CD4-positive, alpha-beta T cell treated with Interleukin-12 subunit alpha and Interleukin-12 subunit beta, for 1 hour (primary cell): ENCODE data around the gene ANKS1B.
"Not testable (repeated sequence)": the region's sequence is repeated elsewhere in the genome, so short reads cannot be mapped to it uniquely, and the experiment has no call there.

Source experiments
- DNase-seq: peaks from one replicate; pipeline ENCODE4 v3.0.0-alpha.2; 2020

The ANKS1B gene

GRCh38 chr12:99686142-99686541 lies 298.6 kb downstream of the ANKS1B start:
- no peak for DNase-seq

GRCh38 chr12:99680276-99680675 lies 304.5 kb downstream of the ANKS1B start:
- no peak for DNase-seq

GRCh38 chr12:99670635-99671034 lies 314.1 kb downstream of the ANKS1B start:
- no peak for DNase-seq

GRCh38 chr12:99658671-99659349 lies 325.9 kb downstream of the ANKS1B start:
- no peak for DNase-seq

GRCh38 chr12:99649551-99649950 lies 335.2 kb downstream of the ANKS1B start:
- no peak for DNase-seq

- no peak for DNase-seq
Measured at GRCh38 chr12:99648183-99648582, 336.6 kb downstream of the ANKS1B start.

GRCh38 chr12:99647453-99647852 lies 337.3 kb downstream of the ANKS1B start, which contains the start of gene GARIN6:
TSS of gene GARIN6 (plus strand) at chr12:99647753. CDS start at chr12:99648175, 422 bp downstream.
- DNase-seq: no peak

GRCh38 chr12:99644629-99645028 lies 340.1 kb downstream of the ANKS1B start:
- no peak for DNase-seq

- no peak for DNase-seq
Measured at GRCh38 chr12:99627459-99627858, 357.3 kb downstream of the ANKS1B start.

GRCh38 chr12:99624591-99624990 lies 360.1 kb downstream of the ANKS1B start:
- not testable (repeated sequence) for DNase-seq

GRCh38 chr12:99620159-99620479 lies 364.6 kb downstream of the ANKS1B start:
- no peak for DNase-seq

- DNase-seq: no peak
Measured at GRCh38 chr12:99619389-99620158, 365.2 kb downstream of the ANKS1B start.

- no peak for DNase-seq
Measured at GRCh38 chr12:99618657-99619056, 366.1 kb downstream of the ANKS1B start.

GRCh38 chr12:99611599-99611998 lies 373.1 kb downstream of the ANKS1B start:
- DNase-seq: no peak

GRCh38 chr12:99611117-99611516 lies 373.6 kb downstream of the ANKS1B start:
- DNase-seq: no peak

- DNase-seq: no peak
Measured at GRCh38 chr12:99609455-99610181, 375.1 kb downstream of the ANKS1B start.

- no peak for DNase-seq
Measured at GRCh38 chr12:99600388-99600787, 384.3 kb downstream of the ANKS1B start.

- DNase-seq: no peak
Measured at GRCh38 chr12:99598785-99599184, 386.0 kb downstream of the ANKS1B start.

- DNase-seq: no peak
Measured at GRCh38 chr12:99596762-99597161, 388.0 kb downstream of the ANKS1B start.

- not testable (repeated sequence) for DNase-seq
Measured at GRCh38 chr12:99577125-99577524, 407.6 kb downstream of the ANKS1B start.

- DNase-seq: no peak
Measured at GRCh38 chr12:99573980-99574379, 410.8 kb downstream of the ANKS1B start.

GRCh38 chr12:99567072-99567471 lies 417.7 kb downstream of the ANKS1B start:
- no peak for DNase-seq

- DNase-seq: no peak
Measured at GRCh38 chr12:99558109-99558508, 426.6 kb downstream of the ANKS1B start.

GRCh38 chr12:99553461-99553860 lies 431.3 kb downstream of the ANKS1B start:
- no peak for DNase-seq
